Osteoblast (primary cell): Measurements from ENCODE around the gene HDAC7. TPM values are rescaled to one million over a fixed set of nuclear protein-coding genes. Genes with fewer than 3 reads are reported as not detected.

Source experiments
- DNase-seq: peaks from one replicate; pipeline ENCODE4 v3.0.0; 2011; ENCODE audit warnings: low spot score, mixed read lengths; ENCODE audit not compliant: insufficient read length; ENCODE audit errors: missing footprints
- H2AFZ ChIP-seq: 2 replicates; pipeline ENCODE4 v1.6.0; 2011; ENCODE audit warnings: mild to moderate bottlenecking, low read length
- H3K27ac ChIP-seq: 2 replicates; pipeline ENCODE4 v1.5.1; 2011; ENCODE audit warnings: mild to moderate bottlenecking, low read depth, low read length, moderate library complexity
- H3K27me3 ChIP-seq: 2 replicates; pipeline ENCODE4 v1.6.0; 2012; ENCODE audit warnings: mild to moderate bottlenecking, control low read depth, inconsistent platforms, low read length, moderate library complexity; ENCODE audit not compliant: insufficient read depth
- H3K36me3 ChIP-seq: 2 replicates; pipeline ENCODE4 v1.5.1; 2011; ENCODE audit warnings: mild to moderate bottlenecking, low read length, control low read depth, moderate library complexity; ENCODE audit not compliant: insufficient read depth
- H3K4me1 ChIP-seq: 2 replicates; pipeline ENCODE4 v1.5.1; 2011; ENCODE audit warnings: mild to moderate bottlenecking, low read length, control low read depth, moderate library complexity; ENCODE audit not compliant: insufficient read depth
- H3K4me2 ChIP-seq: 2 replicates; pipeline ENCODE4 v1.6.0; 2011; ENCODE audit warnings: mild to moderate bottlenecking, low read length; ENCODE audit not compliant: insufficient read depth
- H3K4me3 ChIP-seq: fragments of 200-600 bp; sonication (generic); 3 replicates; pipeline ENCODE4 v1.5.1; 2012; ENCODE audit warnings: mild to moderate bottlenecking, low read length, inconsistent platforms; ENCODE audit not compliant: insufficient read depth
- H3K79me2 ChIP-seq: 2 replicates; pipeline ENCODE4 v1.6.0; 2012; ENCODE audit warnings: mild to moderate bottlenecking, low read length, control low read depth, inconsistent platforms; ENCODE audit not compliant: insufficient read depth
- H3K9me3 ChIP-seq: 2 replicates; pipeline ENCODE4 v1.5.1; 2011; ENCODE audit warnings: low read depth, low read length, control low read depth
- H4K20me1 ChIP-seq: 2 replicates; pipeline ENCODE4 v1.6.0; 2012; ENCODE audit warnings: mild to moderate bottlenecking, low read length, control low read depth; ENCODE audit not compliant: insufficient read depth
- CTCF ChIP-seq: IDR thresholded peaks from 2 replicates; pipeline ENCODE4 v1.5.1; 2011; ENCODE audit warnings: mild to moderate bottlenecking, low read depth, low read length, moderate library complexity; ENCODE audit errors: extremely low read depth
- total RNA-seq: library from RNA; depleted of rRNA; stranded (reverse); fragments of >200 nt; gene quantifications from 2 replicates; pipeline ENCODE4 v1.2.3, GENCODE V29; 2012

HDAC7 gene
- total RNA-seq, 1 donor = 41.3 TPM

GRCh38 chr12:47829584-47829983 lies 9.9 kb upstream of the HDAC7 start:
- no peak for TF ChIP-seq CTCF
- H3K27me3 ChIP-seq = no peaks in the 10 kb centered on the region
- H3K4me1 ChIP-seq = peaks cover 14% of the 10 kb centered on the region
- H3K4me2 ChIP-seq = no peak overlapping the region
- DNase-seq = peak; percentile 70
- H4K20me1 ChIP-seq = no peaks in the 10 kb centered on the region
- no peaks in the 10 kb centered on the region for H3K36me3 ChIP-seq
- H3K79me2 ChIP-seq = no peaks in the 10 kb centered on the region
- H3K4me3 ChIP-seq = no peak overlapping the region
- H2AFZ ChIP-seq = no peak overlapping the region
- no peak overlapping the region for H3K27ac ChIP-seq
- H3K9me3 ChIP-seq = no peaks in the 10 kb centered on the region

- H3K79me2 ChIP-seq = no peaks in the 10 kb centered on the region
- H3K4me2 ChIP-seq = peak overlapping the region; percentile 40
- H3K9me3 ChIP-seq = no peaks in the 10 kb centered on the region
- H2AFZ ChIP-seq = peak overlapping the region; percentile 76
- H4K20me1 ChIP-seq = no peaks in the 10 kb centered on the region
- no peak for TF ChIP-seq CTCF
- no peaks in the 10 kb centered on the region for H3K27me3 ChIP-seq
- peak; percentile 92 for DNase-seq
- H3K4me1 ChIP-seq = peaks cover 14% of the 10 kb centered on the region
- H3K27ac ChIP-seq = no peak overlapping the region
- H3K4me3 ChIP-seq = no peak overlapping the region
- H3K36me3 ChIP-seq = no peaks in the 10 kb centered on the region
Measured at GRCh38 chr12:47828976-47829482, 9.3 kb upstream of the HDAC7 start.

- Histone ChIP-seq H3K4me1 (peaks cover 15% of the 10 kb centered on the region), H3K27ac (no peak overlapping the region), H3K9me3 (no peaks in the 10 kb centered on the region), H2AFZ (peak overlapping the region; percentile 76), H3K4me3 (no peak overlapping the region), H3K4me2 (no peak overlapping the region), H4K20me1 (no peaks in the 10 kb centered on the region), H3K27me3 (no peaks in the 10 kb centered on the region), H3K79me2 (no peaks in the 10 kb centered on the region), H3K36me3 (no peaks in the 10 kb centered on the region)
- peak; percentile 77 for DNase-seq
- TF ChIP-seq CTCF = no peak
Measured at GRCh38 chr12:47828008-47828975, 8.6 kb upstream of the HDAC7 start.

- Histone ChIP-seq H3K36me3 (no peaks in the 10 kb centered on the region), H3K4me1 (peaks cover 35% of the 10 kb centered on the region), H3K4me3 (no peak overlapping the region), H3K27ac (no peak overlapping the region), H3K27me3 (no peaks in the 10 kb centered on the region), H3K4me2 (no peak overlapping the region), H2AFZ (no peak overlapping the region), H3K79me2 (peaks cover 2% of the 10 kb centered on the region), H3K9me3 (no peaks in the 10 kb centered on the region), H4K20me1 (no peaks in the 10 kb centered on the region)
- TF ChIP-seq CTCF = no peak
- peak; percentile 44 for DNase-seq
Measured at GRCh38 chr12:47825173-47825639, 5.5 kb upstream of the HDAC7 start.
